H1 (cell line): ENCODE results near the gene CES4A. TPM values are rescaled to one million over a fixed set of nuclear protein-coding genes. Genes with fewer than 3 reads are reported as not detected.

ENCODE experiments used
- BRCA1 ChIP-seq: IDR thresholded peaks from 2 replicates; pipeline ENCODE4 v1.6.1; 2012; ENCODE audit warnings: low read depth, low read length, improper control_type of control experiment
- CTBP2 ChIP-seq: IDR thresholded peaks from 2 replicates; pipeline ENCODE4 v1.7.0; 2011; ENCODE audit warnings: borderline replicate concordance, mild to moderate bottlenecking, moderate library complexity, mixed read lengths, low read length; ENCODE audit not compliant: insufficient read depth, insufficient read length
- EZH2 ChIP-seq: fragments of 200-600 bp; sonication (generic); IDR thresholded peaks from 2 replicates; pipeline ENCODE4 v1.7.1; 2012; ENCODE audit warnings: low read depth, mild to moderate bottlenecking, moderate library complexity, low read length, inconsistent platforms; ENCODE audit not compliant: severe bottlenecking
- JUND ChIP-seq: IDR thresholded peaks from 2 replicates; pipeline ENCODE4 v1.6.1; 2011; ENCODE audit warnings: mild to moderate bottlenecking, improper control_type of control experiment, low read length
- POU5F1 ChIP-seq: IDR thresholded peaks from 2 replicates; pipeline ENCODE4 v1.6.1; 2011; ENCODE audit warnings: low read depth, mild to moderate bottlenecking, low read length, moderate library complexity
- RXRA ChIP-seq: IDR thresholded peaks from 2 replicates; pipeline ENCODE4 v1.6.1; 2011; ENCODE audit warnings: low read depth, mild to moderate bottlenecking, low read length, moderate library complexity; ENCODE audit not compliant: insufficient read depth
- SP1 ChIP-seq: IDR thresholded peaks from 2 replicates; pipeline ENCODE4 v1.6.1; 2011; ENCODE audit warnings: low read depth, low read length
- SP2 ChIP-seq: IDR thresholded peaks from 2 replicates; pipeline ENCODE4 v1.6.1; 2012; ENCODE audit warnings: mild to moderate bottlenecking, low read length, inconsistent platforms
- TAF1 ChIP-seq: IDR thresholded peaks from 2 replicates; pipeline ENCODE4 v1.6.1; 2011; ENCODE audit warnings: mild to moderate bottlenecking, low read depth, low read length
- YY1 ChIP-seq: IDR thresholded peaks from 2 replicates; pipeline ENCODE4 v1.6.1; 2011; ENCODE audit warnings: low read depth, mild to moderate bottlenecking, low read length
- polyA plus RNA-seq, 7 experiments: library from polyadenylated mRNA; depleted of rRNA in 3 of 7; stranded (reverse) in 5 of 7; unstranded in 2 of 7; fragments of >200 nt in 5 of 7; fragments of 200-250 nt in 2 of 7; gene quantifications; 1 replicate in 5 of 7; 2 replicates in 1 of 7; 4 replicates in 1 of 7; pipeline versions ENCODE4 v1.2.1 to v1.2.3, GENCODE V29; 2011 to 2013; ENCODE audit warnings: missing spikeins in 2 of 7, mixed read lengths in 2 of 7
- total RNA-seq: library from RNA; stranded (reverse); fragmentation: NEBNext Ultra II Directional; extraction: Animal tissue kit (Norgen Biotek cat#: 25700); gene quantifications from 2 replicates; pipeline ENCODE4 v1.2.1, GENCODE V29; 2021
- TF ChIP-seq, protein P1 (sequence below): IDR thresholded peaks from 2 replicates; pipeline ENCODE4 v1.6.1; 2011; ENCODE audit warnings: low read length, improper control_type of control experiment
- TF ChIP-seq, protein P2 (sequence below): IDR thresholded peaks from 2 replicates; pipeline ENCODE4 v1.6.1; 2011; ENCODE audit warnings: low read depth, mild to moderate bottlenecking, low read length; ENCODE audit not compliant: insufficient read depth

The CES4A gene
- total and polyA plus RNA-seq, 2 of the 8 experiments (the other 6 are each of a cell fraction or from before 2014, with no cell fraction given), result 0.93 to 1.5 TPM

DNA sequence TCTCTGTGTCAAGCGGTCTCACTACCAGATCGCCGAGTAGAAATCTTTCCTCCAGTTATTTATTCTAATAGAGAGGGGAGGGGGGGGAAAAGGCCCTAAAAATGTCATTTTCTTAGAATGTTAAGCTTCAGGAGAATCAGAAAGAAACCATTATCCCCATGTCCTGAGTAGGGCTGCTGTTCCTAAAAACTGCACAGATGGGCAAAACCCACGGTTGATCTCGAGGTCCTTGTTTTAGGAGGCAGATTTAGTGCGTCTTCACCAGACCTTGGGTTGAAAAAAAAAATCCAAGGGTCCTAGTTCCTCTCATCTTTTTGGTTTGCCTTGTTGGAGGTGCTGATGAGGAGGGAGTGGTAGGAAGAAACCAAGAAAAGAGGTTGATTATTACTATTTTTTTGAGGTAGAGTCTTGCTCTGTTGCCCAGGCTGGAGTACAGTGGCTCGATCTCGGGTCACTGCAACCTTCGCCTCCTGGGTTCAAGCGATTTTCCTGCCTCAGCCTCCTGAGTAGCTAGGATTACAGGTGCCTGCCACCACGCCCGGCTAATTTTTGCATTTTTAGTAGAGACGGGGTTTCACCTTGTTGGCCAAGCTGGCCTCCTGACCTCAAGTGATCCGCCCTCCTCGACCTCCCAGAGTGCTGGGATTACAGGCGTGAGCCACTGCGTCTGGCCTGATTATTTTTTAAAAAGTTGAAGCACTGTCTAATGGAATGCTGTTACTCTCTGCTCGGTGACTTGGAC is 42.0 kb downstream of the CES4A start (continued):
- TF ChIP-seq, protein P1, sequence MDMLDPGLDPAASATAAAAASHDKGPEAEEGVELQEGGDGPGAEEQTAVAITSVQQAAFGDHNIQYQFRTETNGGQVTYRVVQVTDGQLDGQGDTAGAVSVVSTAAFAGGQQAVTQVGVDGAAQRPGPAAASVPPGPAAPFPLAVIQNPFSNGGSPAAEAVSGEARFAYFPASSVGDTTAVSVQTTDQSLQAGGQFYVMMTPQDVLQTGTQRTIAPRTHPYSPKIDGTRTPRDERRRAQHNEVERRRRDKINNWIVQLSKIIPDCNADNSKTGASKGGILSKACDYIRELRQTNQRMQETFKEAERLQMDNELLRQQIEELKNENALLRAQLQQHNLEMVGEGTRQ, result no peak
- TF ChIP-seq BRCA1 (no peak), SP1 (no peak), JUND (no peak), POU5F1 (no peak), YY1 (no peak), TAF1 (no peak), SP2 (no peak), RXRA (no peak), EZH2 (no peak), CTBP2 (no peak)
- TF ChIP-seq, protein P2, sequence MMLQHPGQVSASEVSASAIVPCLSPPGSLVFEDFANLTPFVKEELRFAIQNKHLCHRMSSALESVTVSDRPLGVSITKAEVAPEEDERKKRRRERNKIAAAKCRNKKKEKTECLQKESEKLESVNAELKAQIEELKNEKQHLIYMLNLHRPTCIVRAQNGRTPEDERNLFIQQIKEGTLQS, result no peak
